ENCODE data around the gene ZNF383. TPM values are rescaled to one million over a fixed set of nuclear protein-coding genes. Genes with fewer than 3 reads are reported as not detected.
"Not testable (repeated sequence)": the region's sequence is repeated elsewhere in the genome, so short reads cannot be mapped to it uniquely, and the experiment has no call there.

Gene ZNF383
- total RNA-seq, 2 donors from 2014 or later = 3.6 to 6.3 TPM

GRCh38 chr19:37284020-37284419 is 66.0 kb downstream of the ZNF383 start:
- H3K36me3 ChIP-seq (replicated peaks in 1 of 2; ENCODE audit: insufficient read depth in 1 of 2, low read depth in 2 of 2); DNase-seq; H3K27ac ChIP-seq; H3K27me3 ChIP-seq; H3K9me3 ChIP-seq; H3K4me1 ChIP-seq; H3K4me3 ChIP-seq; intact Hi-C loops (cut with DNase I); ATAC-seq: not testable (repeated sequence)
- no CpG with 5 or more reads among the region's 37 CpGs for WGBS, 2 donors

- intact Hi-C loops (cut with DNase I); H3K27me3 ChIP-seq; ATAC-seq; H3K4me3 ChIP-seq; H3K36me3 ChIP-seq (replicated peaks in 1 of 2; ENCODE audit: insufficient read depth in 1 of 2, low read depth in 2 of 2); H3K4me1 ChIP-seq; H3K27ac ChIP-seq: not testable (repeated sequence)
- DNase-seq = peak in 1 of 4 donors; percentile 45
- 93 to 94% methylated on average over 35 to 37 of the region's 39 CpGs for WGBS, 2 donors
- peak in 1 of 3 donors; percentile 16 for TF ChIP-seq POLR2A (IDR thresholded peaks at IDR 0.05)
- H3K9me3 ChIP-seq = peaks cover 0 to 17% (median 0%) of the 10 kb centered on the region in 3 donors
These were observed 71.2 kb downstream of the ZNF383 start for GRCh38 chr19:37289229-37289628.

- H3K27me3 ChIP-seq; H3K36me3 ChIP-seq (replicated peaks in 1 of 2; ENCODE audit: insufficient read depth in 1 of 2, low read depth in 2 of 2); intact Hi-C loops (cut with DNase I); H3K4me1 ChIP-seq; H3K4me3 ChIP-seq; H3K27ac ChIP-seq; ATAC-seq: not testable (repeated sequence)
- DNase-seq = peak in 3 of 4 donors; percentile 15 to 49 (median 43)
- TF ChIP-seq POLR2A (IDR thresholded peaks at IDR 0.05) = peak in 1 of 3 donors; percentile 38
- WGBS, 2 donors = 88 to 92% methylated on average over 58 of the region's 63 CpGs
- H3K9me3 ChIP-seq = peaks cover 0 to 17% (median 0%) of the 10 kb centered on the region in 3 donors
These were observed 75.3 kb downstream of the ZNF383 start for GRCh38 chr19:37292998-37293939.

- H3K36me3 ChIP-seq (replicated peaks in 1 of 2; ENCODE audit: insufficient read depth in 1 of 2, low read depth in 2 of 2); H3K4me1 ChIP-seq; DNase-seq; H3K27ac ChIP-seq; H3K27me3 ChIP-seq; H3K4me3 ChIP-seq; ATAC-seq; intact Hi-C loops (cut with DNase I): not testable (repeated sequence)
- peaks cover 0 to 14% (median 0%) of the 10 kb centered on the region in 3 donors for H3K9me3 ChIP-seq
- 96% methylated on average over 9 of the region's 39 CpGs; no CpG with 5 or more reads in 1 of the 2 donors for WGBS, 2 donors
These were observed 76.2 kb downstream of the ZNF383 start for GRCh38 chr19:37294246-37294645.

Other genes starting within 250 kb of the ZNF383 start
- gene ZNF420, start 139.8 kb upstream of the ZNF383 start, total RNA-seq = 1 to 10 TPM; 2.6 to 4.4 TPM
- 1 to 10 TPM in 1 of 2 donors, under 1 TPM in 1; 0.99 to 9.9 TPM for gene ZNF585A, start 45.5 kb upstream of the ZNF383 start, total RNA-seq
- 10 to 100 TPM in 1 of 2 donors, 1 to 10 TPM in 1; 4.0 to 10.6 TPM for gene ZNF585B, start 7.7 kb upstream of the ZNF383 start, total RNA-seq
- gene ZNF527, start 152.9 kb downstream of the ZNF383 start, total RNA-seq = 1 to 10 TPM; 5.9 to 7.3 TPM
- 1 to 10 TPM; 1.3 to 2.3 TPM for gene ZNF569, start 249.2 kb downstream of the ZNF383 start, total RNA-seq

All from body of pancreas (tissue), 4 donors.